ENCODE results near the gene KAT2A. TPM values are rescaled to one million over a fixed set of nuclear protein-coding genes. Genes with fewer than 3 reads are reported as not detected.

The KAT2A gene
- polyA plus RNA-seq, 1 experiment, result 13.6 TPM

DNA sequence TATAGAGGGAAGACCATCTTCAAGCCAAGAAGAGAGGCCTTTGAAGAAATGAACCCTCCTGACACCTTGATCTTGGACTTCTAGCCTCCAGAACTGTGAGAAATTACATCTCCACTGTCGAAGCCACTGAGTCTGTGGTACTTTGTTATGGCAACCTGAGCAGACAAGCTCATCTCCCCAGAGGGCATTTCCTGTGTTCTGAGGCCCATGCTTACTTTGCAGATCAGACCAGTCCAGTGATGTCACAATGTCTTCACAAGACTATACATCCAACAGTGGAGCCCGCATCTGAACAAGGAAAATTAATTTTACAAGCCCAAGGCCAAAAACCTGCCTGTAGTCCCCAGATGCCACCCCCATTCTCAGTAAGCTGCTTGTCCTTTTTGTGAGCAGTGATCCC lies 56.0 kb downstream of the KAT2A start:
- TF ChIP-seq, protein P1, sequence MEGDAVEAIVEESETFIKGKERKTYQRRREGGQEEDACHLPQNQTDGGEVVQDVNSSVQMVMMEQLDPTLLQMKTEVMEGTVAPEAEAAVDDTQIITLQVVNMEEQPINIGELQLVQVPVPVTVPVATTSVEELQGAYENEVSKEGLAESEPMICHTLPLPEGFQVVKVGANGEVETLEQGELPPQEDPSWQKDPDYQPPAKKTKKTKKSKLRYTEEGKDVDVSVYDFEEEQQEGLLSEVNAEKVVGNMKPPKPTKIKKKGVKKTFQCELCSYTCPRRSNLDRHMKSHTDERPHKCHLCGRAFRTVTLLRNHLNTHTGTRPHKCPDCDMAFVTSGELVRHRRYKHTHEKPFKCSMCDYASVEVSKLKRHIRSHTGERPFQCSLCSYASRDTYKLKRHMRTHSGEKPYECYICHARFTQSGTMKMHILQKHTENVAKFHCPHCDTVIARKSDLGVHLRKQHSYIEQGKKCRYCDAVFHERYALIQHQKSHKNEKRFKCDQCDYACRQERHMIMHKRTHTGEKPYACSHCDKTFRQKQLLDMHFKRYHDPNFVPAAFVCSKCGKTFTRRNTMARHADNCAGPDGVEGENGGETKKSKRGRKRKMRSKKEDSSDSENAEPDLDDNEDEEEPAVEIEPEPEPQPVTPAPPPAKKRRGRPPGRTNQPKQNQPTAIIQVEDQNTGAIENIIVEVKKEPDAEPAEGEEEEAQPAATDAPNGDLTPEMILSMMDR (IDR thresholded peaks at IDR 0.05; ENCODE audit: low read depth, low read length), result no peak
- CTCF ChIA-PET, result interaction anchor here (0.5 to 1.2 kb wide), 7 partner anchors 11 to 53 kb away, joined by 3 to 11 read pairs (median 3); partner anchors contain the start of gene DNAJC7
- Histone ChIP-seq H3K9me3 (ENCODE audit: control insufficient read depth, insufficient read depth, low read length) (no peaks in the 10 kb centered on the region; the same call in 1 of the 2 replicates), H3K27me3 (ENCODE audit: control insufficient read depth, insufficient read depth, low read length) (peaks cover 42% of the 10 kb centered on the region), H3K4me3 (ENCODE audit: low read depth, low read length) (no peak overlapping the region), H3K27ac (ENCODE audit: low read depth, low read length) (no peak overlapping the region)
- POLR2A ChIA-PET, result no interaction called here
- no peak for DNase-seq (ENCODE audit: low read depth, low spot score)

Other genes starting within 250 kb of the KAT2A start
- gene ACLY, start 202.4 kb downstream of the KAT2A start, polyA plus RNA-seq (2011; rRNA removed), result 161 and 163 TPM in 2 replicates
- 0.47 and 0.56 TPM in 2 replicates for gene ODAD4, start 190.8 kb downstream of the KAT2A start, polyA plus RNA-seq (2011; rRNA removed)
- 53.0 and 85.7 TPM in 2 replicates for gene CNP, start 154.6 kb downstream of the KAT2A start, polyA plus RNA-seq (2011; rRNA removed)
- 62.0 and 66.4 TPM in 2 replicates for gene DNAJC7, start 103.9 kb downstream of the KAT2A start, polyA plus RNA-seq (2011; rRNA removed)
- 46.5 and 51.3 TPM in 2 replicates for gene NKIRAS2, start 101.3 kb downstream of the KAT2A start, polyA plus RNA-seq (2011; rRNA removed)
- gene C17orf113, start 70.8 kb downstream of the KAT2A start, polyA plus RNA-seq (2011; rRNA removed), result 0.07 and 0.09 TPM in 2 replicates
- gene ZNF385C, start 22.9 kb downstream of the KAT2A start, polyA plus RNA-seq (2011; rRNA removed), result not detected in 2 replicates
- gene DHX58, start 8.7 kb downstream of the KAT2A start, polyA plus RNA-seq (2011; rRNA removed), result 2.0 and 2.9 TPM in 2 replicates
- not detected in 2 replicates for gene HSPB9, start 1.4 kb upstream of the KAT2A start, polyA plus RNA-seq (2011; rRNA removed)
- gene RAB5C, start 33.6 kb upstream of the KAT2A start, polyA plus RNA-seq (2011; rRNA removed), result 134 and 163 TPM in 2 replicates
- 0.01 and 0.02 TPM in 2 replicates for gene KCNH4, start 59.8 kb upstream of the KAT2A start, polyA plus RNA-seq (2011; rRNA removed)
- not detected in 2 replicates for gene HCRT, start 64.1 kb upstream of the KAT2A start, polyA plus RNA-seq (2011; rRNA removed)
- 5.1 and 7.0 TPM in 2 replicates for gene GHDC, start 73.1 kb upstream of the KAT2A start, polyA plus RNA-seq (2011; rRNA removed)
- 31.5 and 34.0 TPM in 2 replicates for gene STAT5B, start 155.0 kb upstream of the KAT2A start, polyA plus RNA-seq (2011; rRNA removed)
- gene STAT5A, start 167.1 kb upstream of the KAT2A start, polyA plus RNA-seq (2011; rRNA removed), result 3.9 and 5.3 TPM in 2 replicates